ENCODE data around the gene PFKM. TPM values are rescaled to one million over a fixed set of nuclear protein-coding genes. Genes with fewer than 3 reads are reported as not detected.

PFKM gene
- total and polyA plus RNA-seq, 9 of the 15 experiments (the other 6 are each of a cell fraction or from before 2014, with no cell fraction given) = 16.5 to 39.9 (median 31.7) TPM

DNA sequence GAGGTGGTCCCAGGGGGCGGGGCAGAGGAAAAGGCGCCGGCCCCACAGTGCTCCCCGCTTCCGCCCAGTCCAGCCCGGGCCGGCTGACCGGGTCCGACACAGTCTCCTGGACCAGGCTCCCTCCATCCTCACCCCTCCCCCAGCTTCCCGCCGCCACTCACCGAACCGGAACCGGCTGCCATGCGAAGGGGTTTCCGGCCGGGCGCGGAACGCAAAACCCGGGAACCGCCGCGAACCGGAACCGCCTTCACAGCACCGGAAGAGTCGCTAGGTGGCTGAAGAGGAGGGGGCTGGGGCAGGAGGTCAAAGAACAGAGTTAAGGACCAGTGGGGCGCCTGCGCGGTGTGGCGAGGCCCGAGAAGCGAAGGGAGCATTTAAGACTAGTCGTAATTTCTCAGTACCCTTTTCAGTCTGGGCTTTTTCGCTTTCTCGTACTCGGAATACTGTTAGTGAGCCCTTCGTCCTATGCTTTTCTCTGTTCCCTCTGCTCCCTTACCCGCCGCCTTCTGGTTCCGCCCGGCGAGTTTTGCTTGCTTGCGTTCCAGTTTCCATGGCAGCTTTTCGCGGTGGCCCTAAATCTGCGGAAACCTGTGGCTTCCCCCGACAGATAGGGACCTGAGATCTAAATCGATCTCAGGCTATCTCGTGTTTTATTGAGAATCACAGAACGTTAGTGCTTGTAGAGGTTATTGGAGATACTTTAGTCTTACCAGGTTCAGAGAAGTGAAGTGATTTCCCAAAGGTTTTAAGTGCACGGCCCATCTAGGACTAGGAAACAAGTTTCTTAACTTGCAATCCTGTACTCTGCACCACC is 13.1 kb upstream of the PFKM start, which contains the start of gene SENP1 (continued):
- TF ChIP-seq GABPB2 (CRISPR knock-in tag; conservative IDR thresholded peaks at IDR 0.05) (no peak), ZNF121 (CRISPR knock-in tag; conservative IDR thresholded peaks at IDR 0.05) (no peak), JUND (IDR thresholded peaks at IDR 0.05; ENCODE audit: borderline replicate concordance, low read depth, low read length) (peak; percentile 6; the same call in 1 of the 2 replicates), JUND (tag; IDR thresholded peaks at IDR 0.05; ENCODE audit: borderline replicate concordance, low read depth, low read length) (peak; percentile 37; the same call in 2 of the 3 replicates), KDM1A (IDR thresholded peaks at IDR 0.05) (peak; percentile 21 to 50; a peak in 3 of 4 replicates), CBX3 (IDR thresholded peaks at IDR 0.05; ENCODE audit: borderline replicate concordance in 1 of 2, low read length in 2 of 2) (peak in 1 of 2 experiments; percentile 59; a peak in 2 of 3 replicates), JUN (IDR thresholded peaks at IDR 0.05; ENCODE audit: borderline replicate concordance, low read depth, low read length) (peak; percentile 23; the same call in 1 of the 2 replicates), JUN (CRISPR knock-in tag; IDR thresholded peaks at IDR 0.05; ENCODE audit: borderline replicate concordance) (no peak; the same call in 1 of the 2 replicates), ZNF253 (CRISPR knock-in tag; conservative IDR thresholded peaks at IDR 0.05) (no peak), TBP (optimal IDR thresholded peaks at IDR 0.05; ENCODE audit: low read depth, low read length) (peak; percentile 84), FOXA3 (CRISPR knock-in tag; conservative IDR thresholded peaks at IDR 0.05 in 1 of 2, IDR thresholded peaks at IDR 0.05 in 1 of 2) (no peak), SRSF1 (IDR thresholded peaks at IDR 0.05; ENCODE audit: low read depth, low read length) (no peak)
- TF ChIP-seq, protein P1, sequence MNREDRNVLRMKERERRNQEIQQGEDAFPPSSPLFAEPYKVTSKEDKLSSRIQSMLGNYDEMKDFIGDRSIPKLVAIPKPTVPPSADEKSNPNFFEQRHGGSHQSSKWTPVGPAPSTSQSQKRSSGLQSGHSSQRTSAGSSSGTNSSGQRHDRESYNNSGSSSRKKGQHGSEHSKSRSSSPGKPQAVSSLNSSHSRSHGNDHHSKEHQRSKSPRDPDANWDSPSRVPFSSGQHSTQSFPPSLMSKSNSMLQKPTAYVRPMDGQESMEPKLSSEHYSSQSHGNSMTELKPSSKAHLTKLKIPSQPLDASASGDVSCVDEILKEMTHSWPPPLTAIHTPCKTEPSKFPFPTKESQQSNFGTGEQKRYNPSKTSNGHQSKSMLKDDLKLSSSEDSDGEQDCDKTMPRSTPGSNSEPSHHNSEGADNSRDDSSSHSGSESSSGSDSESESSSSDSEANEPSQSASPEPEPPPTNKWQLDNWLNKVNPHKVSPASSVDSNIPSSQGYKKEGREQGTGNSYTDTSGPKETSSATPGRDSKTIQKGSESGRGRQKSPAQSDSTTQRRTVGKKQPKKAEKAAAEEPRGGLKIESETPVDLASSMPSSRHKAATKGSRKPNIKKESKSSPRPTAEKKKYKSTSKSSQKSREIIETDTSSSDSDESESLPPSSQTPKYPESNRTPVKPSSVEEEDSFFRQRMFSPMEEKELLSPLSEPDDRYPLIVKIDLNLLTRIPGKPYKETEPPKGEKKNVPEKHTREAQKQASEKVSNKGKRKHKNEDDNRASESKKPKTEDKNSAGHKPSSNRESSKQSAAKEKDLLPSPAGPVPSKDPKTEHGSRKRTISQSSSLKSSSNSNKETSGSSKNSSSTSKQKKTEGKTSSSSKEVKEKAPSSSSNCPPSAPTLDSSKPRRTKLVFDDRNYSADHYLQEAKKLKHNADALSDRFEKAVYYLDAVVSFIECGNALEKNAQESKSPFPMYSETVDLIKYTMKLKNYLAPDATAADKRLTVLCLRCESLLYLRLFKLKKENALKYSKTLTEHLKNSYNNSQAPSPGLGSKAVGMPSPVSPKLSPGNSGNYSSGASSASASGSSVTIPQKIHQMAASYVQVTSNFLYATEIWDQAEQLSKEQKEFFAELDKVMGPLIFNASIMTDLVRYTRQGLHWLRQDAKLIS (CRISPR knock-in tag; IDR thresholded peaks at IDR 0.05) = no peak; the same call in 1 of the 2 replicates
- TF ChIP-seq, protein P2, sequence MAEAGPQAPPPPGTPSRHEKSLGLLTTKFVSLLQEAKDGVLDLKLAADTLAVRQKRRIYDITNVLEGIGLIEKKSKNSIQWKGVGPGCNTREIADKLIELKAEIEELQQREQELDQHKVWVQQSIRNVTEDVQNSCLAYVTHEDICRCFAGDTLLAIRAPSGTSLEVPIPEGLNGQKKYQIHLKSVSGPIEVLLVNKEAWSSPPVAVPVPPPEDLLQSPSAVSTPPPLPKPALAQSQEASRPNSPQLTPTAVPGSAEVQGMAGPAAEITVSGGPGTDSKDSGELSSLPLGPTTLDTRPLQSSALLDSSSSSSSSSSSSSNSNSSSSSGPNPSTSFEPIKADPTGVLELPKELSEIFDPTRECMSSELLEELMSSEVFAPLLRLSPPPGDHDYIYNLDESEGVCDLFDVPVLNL (CRISPR knock-in tag; IDR thresholded peaks at IDR 0.05; ENCODE audit: low read depth) = peak; percentile 82
- TF ChIP-seq, protein P3, sequence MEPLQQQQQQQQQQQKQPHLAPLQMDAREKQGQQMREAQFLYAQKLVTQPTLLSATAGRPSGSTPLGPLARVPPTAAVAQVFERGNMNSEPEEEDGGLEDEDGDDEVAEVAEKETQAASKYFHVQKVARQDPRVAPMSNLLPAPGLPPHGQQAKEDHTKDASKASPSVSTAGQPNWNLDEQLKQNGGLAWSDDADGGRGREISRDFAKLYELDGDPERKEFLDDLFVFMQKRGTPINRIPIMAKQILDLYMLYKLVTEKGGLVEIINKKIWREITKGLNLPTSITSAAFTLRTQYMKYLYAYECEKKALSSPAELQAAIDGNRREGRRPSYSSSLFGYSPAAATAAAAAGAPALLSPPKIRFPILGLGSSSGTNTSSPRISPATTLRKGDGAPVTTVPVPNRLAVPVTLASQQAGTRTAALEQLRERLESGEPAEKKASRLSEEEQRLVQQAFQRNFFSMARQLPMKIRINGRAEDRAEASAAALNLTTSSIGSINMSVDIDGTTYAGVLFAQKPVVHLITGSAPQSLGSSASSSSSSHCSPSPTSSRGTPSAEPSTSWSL (CRISPR knock-in tag; IDR thresholded peaks at IDR 0.05; ENCODE audit: borderline replicate concordance) = no peak
